Prostate gland (tissue), 2 donors: Measurements from ENCODE around the gene CELSR2. TPM values are rescaled to one million over a fixed set of nuclear protein-coding genes. Genes with fewer than 3 reads are reported as not detected.

Experiments
- DNase-seq: peaks from one replicate; pipeline ENCODE4 v3.0.0-alpha.2; 2019; ENCODE audit warnings: low spot score
- H3K27ac ChIP-seq, 2 donors: fragments of 200-600 bp; sonication (generic); 2 replicates each; pipeline ENCODE4 v1.5.1; 2017 to 2019
- H3K27me3 ChIP-seq: fragments of 200-600 bp; sonication (generic); replicated peaks from 2 replicates; pipeline ENCODE4 v1.5.1; 2019; ENCODE audit not compliant: insufficient read depth
- H3K36me3 ChIP-seq, 2 donors: fragments of 200-600 bp; sonication (generic); 1 replicate in 1 of 2; 2 replicates in 1 of 2; pipeline versions ENCODE4 v1.5.1 to v1.8.1; 2017 to 2019
- H3K4me1 ChIP-seq: fragments of 200-600 bp; sonication (generic); replicated peaks from 2 replicates; pipeline ENCODE4 v1.5.1; 2019
- H3K4me3 ChIP-seq, 2 donors: fragments of 200-600 bp; sonication (generic); 2 replicates each; pipeline ENCODE4 v1.5.1; 2017 to 2019
- H3K9me3 ChIP-seq: fragments of 200-600 bp; sonication (generic); 2 replicates; pipeline ENCODE4 v1.5.1; 2017
- CTCF ChIP-seq, 4 experiments: fragments of 200-600 bp in 2 of 4; fragments of 450-650 bp in 2 of 4; sonication (generic) in 2 of 4; IDR thresholded peaks; 1 replicate in 3 of 4; 2 replicates in 1 of 4; pipeline ENCODE4 v1.5.1; 2016 to 2019; ENCODE audit warnings: antibody characterized with exemption in 4 of 4, mild to moderate bottlenecking in 2 of 4, moderate library complexity in 2 of 4
- POLR2A ChIP-seq: fragments of 450-650 bp; IDR thresholded peaks from one replicate; pipeline ENCODE4 v1.6.1; 2016; ENCODE audit warnings: antibody characterized with exemption, mild to moderate bottlenecking
- POLR2AphosphoS5 ChIP-seq: sonication (generic); formaldehyde crosslinking; IDR thresholded peaks from one replicate; pipeline ENCODE4 v1.6.1; 2017; ENCODE audit warnings: antibody characterized with exemption
- WGBS: methylation state at CpG from one replicate; pipeline ENCODE4 v1.1.5; 2018; 5-methylcytosine and 5-hydroxymethylcytosine counted together
- intact Hi-C: fragments of 100-400 bp; cut with DNase I; formaldehyde crosslinking; loops from one replicate; pipeline ENCODE4 v1.14.2; 2022
- total RNA-seq, 2 donors: library from RNA; depleted of rRNA; stranded (reverse); fragments of >200 nt; gene quantifications; one replicate each; pipeline ENCODE4 v1.1.0, GENCODE V29; 2016

The CELSR2 gene
- total RNA-seq, 2 donors from 2014 or later, result 18.8 to 118 TPM

GRCh38 chr1:109312246-109312645, 62.9 kb downstream of the CELSR2 start:
- Histone ChIP-seq H3K27me3 (no peaks in the 10 kb centered on the region), H3K9me3 (no peaks in the 10 kb centered on the region), H3K4me1 (no peaks in the 10 kb centered on the region), H3K36me3 (no peaks in the 10 kb centered on the region), H3K27ac (no peak overlapping the region), H3K4me3 (no peak overlapping the region)
- no peak for DNase-seq
- TF ChIP-seq POLR2AphosphoS5 (no peak), POLR2A (no peak), CTCF (IDR thresholded peaks at IDR 0.05) (no peak)
- WGBS, result 85% methylated on average over 2 of the region's 2 CpGs
- intact Hi-C loops, result no loop called here

- intact Hi-C loops, result no loop called here
Observed at GRCh38 chr1:109312978-109313775, 63.8 kb downstream of the CELSR2 start.

GRCh38 chr1:109314795-109315194, 65.5 kb downstream of the CELSR2 start:
- H3K36me3 ChIP-seq, result no peaks in the 10 kb centered on the region
- WGBS, result 95% methylated on average over 1 of the region's 1 CpG
- no peaks in the 10 kb centered on the region for H3K9me3 ChIP-seq
- DNase-seq, result no peak
- H3K27ac ChIP-seq, result no peak overlapping the region
- H3K4me3 ChIP-seq, result no peak overlapping the region
- no peak for TF ChIP-seq POLR2A
- no peak for TF ChIP-seq POLR2AphosphoS5
- no peak for TF ChIP-seq CTCF (IDR thresholded peaks at IDR 0.05)
- intact Hi-C loops, result no loop called here
- no peaks in the 10 kb centered on the region for H3K27me3 ChIP-seq
- no peaks in the 10 kb centered on the region for H3K4me1 ChIP-seq

More at GRCh38 chr1:109312978-109313775, 63.8 kb downstream of the CELSR2 start:
- no peak overlapping the region for H3K4me3 ChIP-seq
- no peak for DNase-seq
- H3K36me3 ChIP-seq, result no peaks in the 10 kb centered on the region
- no peaks in the 10 kb centered on the region for H3K27me3 ChIP-seq
- no peak for TF ChIP-seq POLR2AphosphoS5
- no peak for TF ChIP-seq POLR2A
- TF ChIP-seq CTCF (IDR thresholded peaks at IDR 0.05), result no peak
- no peaks in the 10 kb centered on the region for H3K9me3 ChIP-seq
- no peak overlapping the region for H3K27ac ChIP-seq
- 66% methylated on average over 12 of the region's 12 CpGs for WGBS
- no peaks in the 10 kb centered on the region for H3K4me1 ChIP-seq

GRCh38 chr1:109315288-109315687, 65.9 kb downstream of the CELSR2 start:
- H3K9me3 ChIP-seq, result no peaks in the 10 kb centered on the region
- H3K27ac ChIP-seq, result no peak overlapping the region
- WGBS, result 86% methylated on average over 4 of the region's 4 CpGs
- no peak for DNase-seq
- TF ChIP-seq POLR2AphosphoS5 (no peak), CTCF (IDR thresholded peaks at IDR 0.05) (no peak), POLR2A (no peak)
- intact Hi-C loops, result no loop called here
- no peaks in the 10 kb centered on the region for H3K27me3 ChIP-seq
- H3K4me1 ChIP-seq, result no peaks in the 10 kb centered on the region
- no peaks in the 10 kb centered on the region for H3K36me3 ChIP-seq
- H3K4me3 ChIP-seq, result no peak overlapping the region

- no peak for TF ChIP-seq POLR2AphosphoS5
- intact Hi-C loops, result no loop called here
- H3K27me3 ChIP-seq, result no peaks in the 10 kb centered on the region
- no peak overlapping the region for H3K27ac ChIP-seq
- no peaks in the 10 kb centered on the region for H3K36me3 ChIP-seq
- H3K4me1 ChIP-seq, result no peaks in the 10 kb centered on the region
- WGBS, result 96% methylated on average over 1 of the region's 1 CpG
- DNase-seq, result no peak
- H3K9me3 ChIP-seq, result no peaks in the 10 kb centered on the region
- H3K4me3 ChIP-seq, result no peak overlapping the region
Observed at GRCh38 chr1:109316506-109316905, 67.2 kb downstream of the CELSR2 start.
